SU-DHL-6 (cell line): ENCODE results near the gene RIMKLA.

Experiments
- CTCF ChIP-seq: fragments of 200-600 bp; sonication (generic); IDR thresholded peaks from one replicate; pipeline ENCODE4 v1.5.1; 2017; ENCODE audit warnings: antibody characterized with exemption, mild to moderate bottlenecking, low read length, moderate library complexity; ENCODE audit not compliant: insufficient read depth, poor library complexity, severe bottlenecking
- EZH2phosphoT487 ChIP-seq: fragments of 200-600 bp; sonication (generic), shearing (Covaris generic); conservative IDR thresholded peaks from 2 replicates; pipeline ENCODE4 v1.6.1; 2018; ENCODE audit warnings: mild to moderate bottlenecking, antibody characterized with exemption, low read length, moderate library complexity, mixed read lengths

GRCh38 chr1:42333662-42334239 lies 46.8 kb upstream of the RIMKLA start:
- no peak for TF ChIP-seq CTCF
- TF ChIP-seq EZH2phosphoT487, result no peak
